GM23248 (cell line): ENCODE results near the gene ATAD3A. TPM values are rescaled to one million over a fixed set of nuclear protein-coding genes. Genes with fewer than 3 reads are reported as not detected.
"Not testable (repeated sequence)": the region's sequence is repeated elsewhere in the genome, so short reads cannot be mapped to it uniquely, and the experiment has no call there.

Experiments used
- DNase-seq: peaks from one replicate; pipeline ENCODE4 v3.0.0-alpha.2; 2015
- H2AFZ ChIP-seq: fragments of 200-600 bp; sonication (generic); 2 replicates; pipeline ENCODE4 v1.6.1; 2016; ENCODE audit warnings: antibody characterized with exemption
- H3F3A ChIP-seq: fragments of 200-600 bp; sonication (generic); 2 replicates; pipeline ENCODE4 v1.6.1; 2016; ENCODE audit warnings: mild to moderate bottlenecking, antibody characterized with exemption, mixed run types; ENCODE audit not compliant: insufficient read depth
- H3K27ac ChIP-seq: fragments of 200-600 bp; sonication (generic); 2 replicates; pipeline ENCODE4 v1.5.1; 2016; ENCODE audit warnings: mild to moderate bottlenecking
- H3K27me3 ChIP-seq: fragments of 200-600 bp; sonication (generic); replicated peaks from 2 replicates; pipeline ENCODE4 v1.6.1; 2016; ENCODE audit warnings: mild to moderate bottlenecking; ENCODE audit not compliant: insufficient read depth
- H3K36me3 ChIP-seq: fragments of 200-600 bp; sonication (generic); 2 replicates; pipeline ENCODE4 v1.6.1; 2016; ENCODE audit warnings: low read depth, mild to moderate bottlenecking
- H3K4me1 ChIP-seq: fragments of 200-600 bp; sonication (generic); 2 replicates; pipeline ENCODE4 v1.6.1; 2016; ENCODE audit warnings: mild to moderate bottlenecking; ENCODE audit not compliant: insufficient read depth
- H3K4me2 ChIP-seq: fragments of 200-600 bp; sonication (generic); one replicate; pipeline ENCODE4 v1.6.1; 2016; ENCODE audit warnings: mild to moderate bottlenecking; ENCODE audit not compliant: unreplicated experiment
- H3K4me3 ChIP-seq: fragments of 200-600 bp; sonication (generic); 2 replicates; pipeline ENCODE4 v1.5.1; 2016; ENCODE audit warnings: mild to moderate bottlenecking
- H3K79me2 ChIP-seq: fragments of 200-600 bp; sonication (generic); 2 replicates; pipeline ENCODE4 v1.6.1; 2016; ENCODE audit warnings: mild to moderate bottlenecking; ENCODE audit not compliant: insufficient read depth
- H3K9ac ChIP-seq: fragments of 200-600 bp; sonication (generic); 2 replicates; pipeline ENCODE4 v1.6.1; 2016; ENCODE audit warnings: mild to moderate bottlenecking
- H3K9me2 ChIP-seq: fragments of 200-600 bp; sonication (generic); 2 replicates; pipeline ENCODE4 v1.6.1; 2016; ENCODE audit warnings: mixed run types, mild to moderate bottlenecking, moderate library complexity; ENCODE audit not compliant: insufficient read depth
- H3K9me3 ChIP-seq: fragments of 200-600 bp; sonication (generic); one replicate; pipeline ENCODE4 v1.6.1; 2017; ENCODE audit warnings: low read depth
- H4K20me1 ChIP-seq: fragments of 200-600 bp; sonication (generic); 2 replicates; pipeline ENCODE4 v1.6.0; 2016; ENCODE audit not compliant: insufficient read depth
- EZH2 ChIP-seq: fragments of 200-600 bp; sonication (generic); IDR thresholded peaks from 2 replicates; pipeline ENCODE4 v1.6.1; 2018; ENCODE audit warnings: antibody characterized with exemption, mild to moderate bottlenecking; ENCODE audit not compliant: insufficient read depth, poor library complexity, severe bottlenecking
- EZH2phosphoT487 ChIP-seq: fragments of 200-600 bp; sonication (generic); IDR thresholded peaks from 2 replicates; pipeline ENCODE4 v1.6.1; 2018; ENCODE audit warnings: antibody characterized with exemption, moderate library complexity, mild to moderate bottlenecking, low read depth; ENCODE audit not compliant: insufficient read depth
- WGBS, 2 experiments: methylation state at CpG; one replicate each; pipeline ENCODE4 v1.1.6; 2015 to 2017; ENCODE audit warnings: low lambda C conversion rate in 2 of 2, low coverage in 1 of 2; ENCODE audit errors: missing lambda C conversion rate in 2 of 2; 5-methylcytosine and 5-hydroxymethylcytosine counted together
- in situ Hi-C: fragments of 300-500 bp; cut with MboI; formaldehyde crosslinking; loops from 2 replicates; pipeline ENCODE4 v1.15.0; 2020
- polyA plus RNA-seq: library from polyadenylated mRNA; unstranded; fragments of >200 nt; fragmentation: Nextera tagmentation; extraction: Ambion mirVana; gene quantifications from 2 replicates; pipeline ENCODE4 v1.2.1, GENCODE V29; 2016
- total RNA-seq: library from RNA; depleted of rRNA; stranded (reverse); fragments of >200 nt; shearing (Covaris generic); gene quantifications from 2 replicates; pipeline ENCODE4 v1.2.3, GENCODE V29; 2014; rRNA removed

ATAD3A gene
- total RNA-seq (45.8 and 54.5 TPM in 2 replicates), polyA plus RNA-seq (42.8 and 44.9 TPM in 2 replicates)

GRCh38 chr1:1511533-1512285, at the start of gene ATAD3A:
Gene ATAD3A (plus strand): TSS chr1:1512162. CDS start chr1:1512269, 107 bp downstream.
- H3K36me3 ChIP-seq, result no peaks in the 10 kb centered on the region
- H4K20me1 ChIP-seq, result no peaks in the 10 kb centered on the region
- peak within 1 kb of the TSS; percentile 71 for H2AFZ ChIP-seq
- H3K27me3 ChIP-seq, result no peaks in the 10 kb centered on the region
- H3K9ac ChIP-seq, result peak within 1 kb of the TSS; percentile 97
- no peaks in the 10 kb centered on the region for H3K9me2 ChIP-seq
- 1% methylated on average over 74 to 91 of the region's 99 CpGs for WGBS, 2 experiments
- peak within 1 kb of the TSS; percentile 84 for H3K4me3 ChIP-seq
- H3K4me2 ChIP-seq, result peak within 1 kb of the TSS; percentile 68
- no peaks in the 10 kb centered on the region for H3F3A ChIP-seq
- in situ Hi-C loops, result no loop called here
- TF ChIP-seq EZH2 (no peak), EZH2phosphoT487 (no peak)
- H3K79me2 ChIP-seq, result peaks cover 38% of the 10 kb centered on the region
- no peaks in the 10 kb centered on the region for H3K4me1 ChIP-seq
- H3K9me3 ChIP-seq, result no peaks in the 10 kb centered on the region
- DNase-seq, result peak; percentile 99
- peak within 1 kb of the TSS; percentile 94 for H3K27ac ChIP-seq

- H3K27ac ChIP-seq, result no peak overlapping the region
- no peaks in the 10 kb centered on the region for H3K9me3 ChIP-seq
- no peaks in the 10 kb centered on the region for H3K36me3 ChIP-seq
- no peaks in the 10 kb centered on the region for H3F3A ChIP-seq
- 31 to 32% methylated on average over 25 of the region's 26 CpGs for WGBS, 2 experiments
- no peak overlapping the region for H3K9ac ChIP-seq
- H3K4me1 ChIP-seq, result no peaks in the 10 kb centered on the region
- no peak overlapping the region for H3K4me3 ChIP-seq
- in situ Hi-C loops, result no loop called here
- no peak overlapping the region; the same call in 1 of the 2 replicates for H2AFZ ChIP-seq
- H3K79me2 ChIP-seq, result no peaks in the 10 kb centered on the region
- DNase-seq, result peak; percentile 32
- TF ChIP-seq EZH2phosphoT487, result no peak
- no peak for TF ChIP-seq EZH2
- H3K9me2 ChIP-seq, result no peaks in the 10 kb centered on the region
- no peaks in the 10 kb centered on the region for H4K20me1 ChIP-seq
- H3K4me2 ChIP-seq, result no peak overlapping the region
- H3K27me3 ChIP-seq, result no peaks in the 10 kb centered on the region
These were observed 49.5 kb upstream of the ATAD3A start for GRCh38 chr1:1462318-1462966.

GRCh38 chr1:1463312-1463711, 48.6 kb upstream of the ATAD3A start:
- Histone ChIP-seq H3K4me3 (no peak overlapping the region), H3K79me2 (no peaks in the 10 kb centered on the region), H3K9ac (no peak overlapping the region), H3K9me2 (no peaks in the 10 kb centered on the region), H3K27me3 (no peaks in the 10 kb centered on the region), H3K9me3 (no peaks in the 10 kb centered on the region), H2AFZ (no peak overlapping the region), H3K27ac (no peak overlapping the region), H3K4me1 (no peaks in the 10 kb centered on the region), H4K20me1 (no peaks in the 10 kb centered on the region), H3K4me2 (no peak overlapping the region), H3F3A (no peaks in the 10 kb centered on the region), H3K36me3 (no peaks in the 10 kb centered on the region)
- no peak for DNase-seq
- WGBS, 2 experiments, result 90 to 92% methylated on average over 7 of the region's 7 CpGs
- TF ChIP-seq EZH2phosphoT487, result no peak
- no peak for TF ChIP-seq EZH2
- in situ Hi-C loops, result no loop called here

GRCh38 chr1:1468196-1468985, 43.6 kb upstream of the ATAD3A start:
- H2AFZ ChIP-seq, H3K27me3 ChIP-seq, H3K9me2 ChIP-seq, H3K4me1 ChIP-seq, H3K9me3 ChIP-seq, H3K27ac ChIP-seq, H4K20me1 ChIP-seq, H3K36me3 ChIP-seq, in situ Hi-C loops, H3F3A ChIP-seq, H3K4me2 ChIP-seq, H3K4me3 ChIP-seq, H3K9ac ChIP-seq, DNase-seq: not testable (repeated sequence)
- WGBS, 2 experiments, result 74 to 80% methylated on average over 29 to 34 of the region's 44 CpGs
- peaks cover 21% of the 10 kb centered on the region for H3K79me2 ChIP-seq
